SJCRH30 (cell line): ENCODE results near the gene VPS39. TPM values are rescaled to one million over a fixed set of nuclear protein-coding genes. Genes with fewer than 3 reads are reported as not detected.

ENCODE experiments used
- DNase-seq, 2 experiments: peaks; one replicate each; pipeline ENCODE4 v3.0.0-alpha.2; 2015 to 2020
- H3K27ac ChIP-seq: fragments of 250-450 bp; sonication (Bioruptor Pico); 2 replicates; pipeline ENCODE4 v1.5.1; 2020; ENCODE audit warnings: mild to moderate bottlenecking, moderate library complexity
- H3K27me3 ChIP-seq: fragments of 250-450 bp; sonication (Bioruptor Pico); 2 replicates; pipeline ENCODE4 v1.5.1; 2020; ENCODE audit warnings: mild to moderate bottlenecking, moderate library complexity
- H3K36me3 ChIP-seq: fragments of 250-450 bp; sonication (Bioruptor Pico); 2 replicates; pipeline ENCODE4 v1.5.1; 2020; ENCODE audit warnings: mild to moderate bottlenecking, moderate library complexity
- H3K4me1 ChIP-seq: fragments of 250-450 bp; sonication (Bioruptor Pico); 2 replicates; pipeline ENCODE4 v1.5.1; 2020; ENCODE audit warnings: mild to moderate bottlenecking, moderate library complexity
- H3K4me3 ChIP-seq: fragments of 250-450 bp; sonication (Bioruptor Pico); 2 replicates; pipeline ENCODE4 v1.5.1; 2020; ENCODE audit warnings: mild to moderate bottlenecking, moderate library complexity
- H3K9me3 ChIP-seq: fragments of 250-450 bp; sonication (Bioruptor Pico); replicated peaks from 2 replicates; pipeline ENCODE4 v1.5.1; 2020; ENCODE audit warnings: mild to moderate bottlenecking, moderate library complexity
- total RNA-seq: library from RNA; depleted of rRNA; stranded (reverse); fragments of >200 nt; shearing (Covaris generic); gene quantifications from 2 replicates; pipeline ENCODE4 v1.2.3, GENCODE V29; 2014; rRNA removed

The VPS39 gene
- total RNA-seq, 1 experiment from 2014 or later: 29.3 TPM

- DNase-seq: no peak
- peaks cover 6% of the 10 kb centered on the region; the same call in 1 of the 2 replicates for H3K4me1 ChIP-seq
- H3K9me3 ChIP-seq: no peaks in the 10 kb centered on the region
- H3K4me3 ChIP-seq: no peak overlapping the region
- no peaks in the 10 kb centered on the region for H3K36me3 ChIP-seq
- H3K27ac ChIP-seq: no peak overlapping the region
- no peaks in the 10 kb centered on the region for H3K27me3 ChIP-seq
Observed at GRCh38 chr15:42129364-42129763, 78.7 kb downstream of the VPS39 start.

GRCh38 chr15:42128476-42128875, 79.6 kb downstream of the VPS39 start:
- H3K9me3 ChIP-seq: no peaks in the 10 kb centered on the region
- H3K36me3 ChIP-seq: no peaks in the 10 kb centered on the region
- no peak for DNase-seq
- H3K27me3 ChIP-seq: no peaks in the 10 kb centered on the region
- peaks cover 6% of the 10 kb centered on the region; the same call in 1 of the 2 replicates for H3K4me1 ChIP-seq
- no peak overlapping the region for H3K27ac ChIP-seq
- no peak overlapping the region for H3K4me3 ChIP-seq

GRCh38 chr15:42123546-42123945, 84.6 kb downstream of the VPS39 start:
- no peak for DNase-seq
- no peak overlapping the region for H3K27ac ChIP-seq
- peaks cover 2% of the 10 kb centered on the region; the same call in 1 of the 2 replicates for H3K4me1 ChIP-seq
- no peaks in the 10 kb centered on the region for H3K27me3 ChIP-seq
- H3K4me3 ChIP-seq: no peak overlapping the region
- H3K9me3 ChIP-seq: no peaks in the 10 kb centered on the region
- H3K36me3 ChIP-seq: no peaks in the 10 kb centered on the region

GRCh38 chr15:42121682-42122081, 86.4 kb downstream of the VPS39 start:
- H3K4me3 ChIP-seq: no peak overlapping the region
- no peak for DNase-seq
- H3K4me1 ChIP-seq: peaks cover 4% of the 10 kb centered on the region; the same call in 1 of the 2 replicates
- H3K27ac ChIP-seq: no peak overlapping the region
- H3K36me3 ChIP-seq: no peaks in the 10 kb centered on the region
- no peaks in the 10 kb centered on the region for H3K27me3 ChIP-seq
- H3K9me3 ChIP-seq: no peaks in the 10 kb centered on the region

- DNase-seq: no peak
- Histone ChIP-seq H3K9me3 (no peaks in the 10 kb centered on the region), H3K27me3 (no peaks in the 10 kb centered on the region), H3K4me1 (peaks cover 4% of the 10 kb centered on the region; the same call in 1 of the 2 replicates), H3K4me3 (no peak overlapping the region), H3K27ac (no peak overlapping the region), H3K36me3 (no peaks in the 10 kb centered on the region)
Observed at GRCh38 chr15:42121021-42121420, 87.1 kb downstream of the VPS39 start.

GRCh38 chr15:42120285-42120684, 87.8 kb downstream of the VPS39 start:
- no peak for DNase-seq
- no peaks in the 10 kb centered on the region for H3K27me3 ChIP-seq
- no peak overlapping the region for H3K4me3 ChIP-seq
- peaks cover 4% of the 10 kb centered on the region; the same call in 1 of the 2 replicates for H3K4me1 ChIP-seq
- no peaks in the 10 kb centered on the region for H3K36me3 ChIP-seq
- H3K27ac ChIP-seq: no peak overlapping the region
- no peaks in the 10 kb centered on the region for H3K9me3 ChIP-seq

- Histone ChIP-seq H3K27me3 (no peaks in the 10 kb centered on the region), H3K27ac (no peak overlapping the region), H3K9me3 (no peaks in the 10 kb centered on the region), H3K4me3 (peak overlapping the region; percentile 27; the same call in 1 of the 2 replicates), H3K4me1 (peaks cover 4% of the 10 kb centered on the region; the same call in 1 of the 2 replicates), H3K36me3 (no peaks in the 10 kb centered on the region)
- DNase-seq: no peak
Observed at GRCh38 chr15:42119446-42119760, 88.7 kb downstream of the VPS39 start.

GRCh38 chr15:42118650-42119445, 89.3 kb downstream of the VPS39 start:
- no peak overlapping the region for H3K27ac ChIP-seq
- H3K9me3 ChIP-seq: no peaks in the 10 kb centered on the region
- peak; percentile 28 to 61 for DNase-seq
- H3K4me3 ChIP-seq: peak overlapping the region; percentile 27
- peaks cover 4% of the 10 kb centered on the region; the same call in 1 of the 2 replicates for H3K4me1 ChIP-seq
- H3K36me3 ChIP-seq: no peaks in the 10 kb centered on the region
- H3K27me3 ChIP-seq: no peaks in the 10 kb centered on the region

GRCh38 chr15:42111924-42112323, 96.2 kb downstream of the VPS39 start:
- H3K9me3 ChIP-seq: no peaks in the 10 kb centered on the region; the same call in 1 of the 2 replicates
- no peaks in the 10 kb centered on the region for H3K27me3 ChIP-seq
- no peak overlapping the region for H3K27ac ChIP-seq

GRCh38 chr15:42110367-42110766, 97.7 kb downstream of the VPS39 start:
- H3K4me1 ChIP-seq: peaks cover 23% of the 10 kb centered on the region

More at GRCh38 chr15:42111924-42112323, 96.2 kb downstream of the VPS39 start:
- peaks cover 7% of the 10 kb centered on the region for H3K4me1 ChIP-seq
- H3K4me3 ChIP-seq: no peak overlapping the region
- H3K36me3 ChIP-seq: no peaks in the 10 kb centered on the region
- no peak for DNase-seq

GRCh38 chr15:42108806-42109205, 99.3 kb downstream of the VPS39 start:
- no peaks in the 10 kb centered on the region for H3K36me3 ChIP-seq
- H3K27me3 ChIP-seq: no peaks in the 10 kb centered on the region
- no peak for DNase-seq
- peaks cover 26% of the 10 kb centered on the region for H3K4me1 ChIP-seq
- H3K27ac ChIP-seq: no peak overlapping the region
- H3K4me3 ChIP-seq: no peak overlapping the region
- H3K9me3 ChIP-seq: no peaks in the 10 kb centered on the region; the same call in 1 of the 2 replicates

More at GRCh38 chr15:42110367-42110766, 97.7 kb downstream of the VPS39 start:
- Histone ChIP-seq H3K9me3 (no peaks in the 10 kb centered on the region; the same call in 1 of the 2 replicates), H3K36me3 (no peaks in the 10 kb centered on the region), H3K4me3 (no peak overlapping the region), H3K27ac (no peak overlapping the region), H3K27me3 (no peaks in the 10 kb centered on the region)
- DNase-seq: no peak

Other genes with a start within 250 kb of the VPS39 start
- 20.8 TPM in 2 replicates for gene EHD4, start 235.7 kb downstream of the VPS39 start, total RNA-seq
- not detected in 2 replicates for gene PLA2G4E, start 187.3 kb downstream of the VPS39 start, total RNA-seq
- not detected in 2 replicates for gene PLA2G4D, start 113.7 kb downstream of the VPS39 start, total RNA-seq
- not detected in 2 replicates for gene PLA2G4F, start 51.7 kb downstream of the VPS39 start, total RNA-seq
- gene GANC, start 64.9 kb upstream of the VPS39 start, total RNA-seq: 20.2 and 20.3 TPM in 2 replicates
- 46.4 and 46.9 TPM in 2 replicates for gene TMEM87A, start 65.1 kb upstream of the VPS39 start, total RNA-seq
- gene CAPN3, start 151.2 kb upstream of the VPS39 start, total RNA-seq: 0.59 and 0.81 TPM in 2 replicates